Mucosa of descending colon (tissue), 3 donors: ENCODE measurements around the gene CECR2. TPM values are rescaled to one million over a fixed set of nuclear protein-coding genes. Genes with fewer than 3 reads are reported as not detected.

Experiments used
- ATAC-seq: fragments of 200-7000 bp; cut with Tn5 transposase; one replicate; pipeline ENCODE4 v1.9.1; 2020; ENCODE audit warnings: mild to moderate bottlenecking, moderate library complexity
- DNase-seq, 3 donors: peaks; one replicate each; pipeline ENCODE4 v3.0.0-alpha.2; 2020
- H3K36me3 ChIP-seq: fragments of 200-600 bp; one replicate; pipeline ENCODE4 v1.8.0; 2021; ENCODE audit warnings: low read depth, mild to moderate bottlenecking
- H3K4me1 ChIP-seq: fragments of 200-600 bp; one replicate; pipeline ENCODE4 v1.8.0; 2021; ENCODE audit warnings: low read depth, mild to moderate bottlenecking
- H3K4me3 ChIP-seq: fragments of 200-600 bp; one replicate; pipeline ENCODE4 v1.8.0; 2021; ENCODE audit warnings: mild to moderate bottlenecking
- H3K9me3 ChIP-seq: fragments of 200-600 bp; one replicate; pipeline ENCODE4 v1.8.0; 2021; ENCODE audit warnings: mild to moderate bottlenecking
- intact Hi-C, 2 donors: fragments of 100-400 bp; cut with DNase I in 1 of 2; cut with micrococcal nuclease in 1 of 2; formaldehyde crosslinking; loops; one replicate each; pipeline versions ENCODE4 v1.11.0 to v1.11.1; 2022; cut with DNase I, micrococcal nuclease
- total RNA-seq, 3 donors: library from RNA; stranded (reverse); fragmentation: NEBNext Ultra II Directional in 2 of 3; extraction: Animal tissue kit (Norgen Biotek cat#: 25700) in 2 of 3; gene quantifications; one replicate each; pipeline versions ENCODE4 v1.2.1 to v1.2.4, GENCODE V29; 2021 to 2023
- TF ChIP-seq, protein P1 (sequence below): fragments of 200-600 bp; IDR thresholded peaks from one replicate; pipeline ENCODE4 v1.8.0; 2022; ENCODE audit warnings: antibody characterized with exemption, mild to moderate bottlenecking
- donor health status: DM: no; HTN: no; CAD: no; lungs with moderate emphysema.
- donor health status: DM: no; HTN: no; CAD: no.
- donor health status: DM: no; HTN: yes; CAD: no.

The CECR2 gene
- total RNA-seq, 3 donors from 2014 or later, result 0.27 to 1.4 (median 0.29) TPM

GRCh38 chr22:17486313-17486712 is 117.1 kb downstream of the CECR2 start:
- Histone ChIP-seq H3K4me1 (no peaks in the 10 kb centered on the region), H3K4me3 (no peak overlapping the region), H3K9me3 (no peaks in the 10 kb centered on the region), H3K36me3 (no peaks in the 10 kb centered on the region)
- DNase-seq (no peak), ATAC-seq (no peak)
- intact Hi-C loops, result no loop called here
- TF ChIP-seq, protein P1, sequence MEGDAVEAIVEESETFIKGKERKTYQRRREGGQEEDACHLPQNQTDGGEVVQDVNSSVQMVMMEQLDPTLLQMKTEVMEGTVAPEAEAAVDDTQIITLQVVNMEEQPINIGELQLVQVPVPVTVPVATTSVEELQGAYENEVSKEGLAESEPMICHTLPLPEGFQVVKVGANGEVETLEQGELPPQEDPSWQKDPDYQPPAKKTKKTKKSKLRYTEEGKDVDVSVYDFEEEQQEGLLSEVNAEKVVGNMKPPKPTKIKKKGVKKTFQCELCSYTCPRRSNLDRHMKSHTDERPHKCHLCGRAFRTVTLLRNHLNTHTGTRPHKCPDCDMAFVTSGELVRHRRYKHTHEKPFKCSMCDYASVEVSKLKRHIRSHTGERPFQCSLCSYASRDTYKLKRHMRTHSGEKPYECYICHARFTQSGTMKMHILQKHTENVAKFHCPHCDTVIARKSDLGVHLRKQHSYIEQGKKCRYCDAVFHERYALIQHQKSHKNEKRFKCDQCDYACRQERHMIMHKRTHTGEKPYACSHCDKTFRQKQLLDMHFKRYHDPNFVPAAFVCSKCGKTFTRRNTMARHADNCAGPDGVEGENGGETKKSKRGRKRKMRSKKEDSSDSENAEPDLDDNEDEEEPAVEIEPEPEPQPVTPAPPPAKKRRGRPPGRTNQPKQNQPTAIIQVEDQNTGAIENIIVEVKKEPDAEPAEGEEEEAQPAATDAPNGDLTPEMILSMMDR, result no peak

- ATAC-seq (no peak), DNase-seq (no peak)
- TF ChIP-seq, protein P1, result no peak
- H3K4me3 ChIP-seq, result no peak overlapping the region
- H3K4me1 ChIP-seq, result no peaks in the 10 kb centered on the region
- no peaks in the 10 kb centered on the region for H3K36me3 ChIP-seq
- H3K9me3 ChIP-seq, result no peaks in the 10 kb centered on the region
- intact Hi-C loops, result no loop called here
These were observed 117.5 kb downstream of the CECR2 start for GRCh38 chr22:17486719-17487118.

DNA sequence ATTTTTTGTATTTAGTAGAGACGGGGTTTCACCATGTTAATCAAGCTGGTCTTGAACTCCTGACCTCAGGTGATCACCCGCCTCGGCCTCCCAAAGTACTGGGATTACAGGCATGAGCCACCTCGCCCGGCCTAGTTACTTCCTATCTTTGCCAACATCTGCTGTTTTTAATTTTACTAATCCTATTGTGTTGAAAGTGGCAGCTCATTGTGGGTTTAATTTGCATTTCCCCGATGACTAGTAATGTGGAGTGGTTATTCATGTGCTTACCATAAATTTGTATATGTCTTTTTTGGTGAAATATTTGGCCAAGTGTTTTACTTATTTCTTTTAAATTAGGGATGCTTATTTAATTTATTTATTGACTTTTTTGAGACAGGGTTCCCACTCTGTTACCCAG is 119.8 kb downstream of the CECR2 start:
- TF ChIP-seq, protein P1, result no peak
- intact Hi-C loops, result no loop called here
- Histone ChIP-seq H3K36me3 (no peaks in the 10 kb centered on the region), H3K4me1 (no peaks in the 10 kb centered on the region), H3K4me3 (no peak overlapping the region), H3K9me3 (no peaks in the 10 kb centered on the region)
- ATAC-seq (no peak), DNase-seq (no peak)

GRCh38 chr22:17491090-17491640 is 121.9 kb downstream of the CECR2 start:
- H3K4me3 ChIP-seq, result no peak overlapping the region
- H3K4me1 ChIP-seq, result no peaks in the 10 kb centered on the region
- intact Hi-C loops, result no loop called here
- DNase-seq (no peak), ATAC-seq (no peak)
- TF ChIP-seq, protein P1, result no peak
- no peaks in the 10 kb centered on the region for H3K9me3 ChIP-seq
- no peaks in the 10 kb centered on the region for H3K36me3 ChIP-seq

GRCh38 chr22:17492247-17492646 is 123.0 kb downstream of the CECR2 start:
- Histone ChIP-seq H3K4me1 (no peaks in the 10 kb centered on the region), H3K4me3 (no peak overlapping the region), H3K9me3 (no peaks in the 10 kb centered on the region), H3K36me3 (no peaks in the 10 kb centered on the region)
- intact Hi-C loops, result no loop called here
- no peak for ATAC-seq
- TF ChIP-seq, protein P1, result no peak
- no peak for DNase-seq

DNA sequence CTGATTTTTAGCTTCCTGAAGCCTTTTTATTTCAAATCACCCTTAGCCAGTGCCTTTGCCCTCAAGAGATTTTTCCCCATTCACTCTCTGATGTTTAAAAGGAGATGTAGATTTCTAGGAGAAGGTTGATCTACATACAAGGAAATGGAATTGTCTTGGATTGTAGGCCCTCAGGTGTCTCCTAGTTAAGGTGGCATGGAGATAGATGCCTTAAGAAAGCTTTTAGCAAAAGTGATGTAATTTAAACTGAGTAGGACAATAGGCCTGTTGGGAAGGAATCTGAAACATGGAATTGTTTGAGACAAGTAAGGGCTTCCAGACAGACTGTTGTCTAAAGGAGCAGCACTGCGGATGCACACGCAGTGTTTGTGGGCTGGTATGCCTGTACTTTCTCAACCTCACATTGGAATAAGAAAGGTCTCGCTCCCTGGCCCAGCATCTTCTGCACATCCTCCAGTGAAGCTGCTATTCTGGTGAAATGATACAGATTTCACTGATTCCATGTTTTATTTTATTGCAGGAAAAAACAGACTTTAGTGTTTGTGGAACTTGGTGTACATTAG is 124.2 kb downstream of the CECR2 start:
- Histone ChIP-seq H3K9me3 (no peaks in the 10 kb centered on the region), H3K4me1 (no peaks in the 10 kb centered on the region), H3K4me3 (no peak overlapping the region), H3K36me3 (no peaks in the 10 kb centered on the region)
- DNase-seq, result no peak
- intact Hi-C loops, result no loop called here
- no peak for ATAC-seq
- TF ChIP-seq, protein P1, result no peak
